PC-3 (cell line): Measurements from ENCODE around the gene RSPH6A.

ENCODE experiments used
- EZH2 ChIP-seq: fragments of 300-600 bp; sonication (generic); IDR thresholded peaks from one replicate; pipeline ENCODE4 v1.6.1; 2017; ENCODE audit warnings: antibody characterized with exemption, mild to moderate bottlenecking, low read length; ENCODE audit not compliant: unreplicated experiment
- EZH2phosphoT487 ChIP-seq: fragments of 300-600 bp; sonication (generic); IDR thresholded peaks from 2 replicates; pipeline ENCODE4 v1.6.1; 2018; ENCODE audit warnings: mild to moderate bottlenecking, antibody characterized with exemption, low read length, borderline replicate concordance
- TF ChIP-seq, protein P1 (sequence below): fragments of 300-600 bp; sonication (generic); conservative IDR thresholded peaks from 2 replicates; pipeline ENCODE4 v1.5.1; 2017; ENCODE audit warnings: antibody characterized with exemption, low read depth, mild to moderate bottlenecking, low read length

DNA sequence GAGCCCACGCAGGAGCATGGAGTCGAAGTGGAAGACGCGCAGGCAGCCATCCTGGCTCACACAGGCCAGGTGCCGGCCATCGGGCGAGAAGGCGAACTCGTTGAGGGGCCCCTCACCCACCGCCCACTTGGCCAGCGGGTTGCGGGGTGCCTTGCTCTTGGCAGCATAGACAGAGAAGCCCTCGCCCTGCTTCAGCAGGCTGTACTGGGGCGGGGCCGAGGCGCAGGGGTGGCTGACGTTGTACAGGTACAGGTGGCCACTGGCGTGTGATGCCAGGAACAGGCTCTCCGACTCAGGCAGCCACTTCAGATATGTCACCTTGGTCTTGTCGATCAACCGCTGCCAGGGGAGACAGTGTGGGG is 28.6 kb downstream of the RSPH6A start:
- TF ChIP-seq, protein P1, sequence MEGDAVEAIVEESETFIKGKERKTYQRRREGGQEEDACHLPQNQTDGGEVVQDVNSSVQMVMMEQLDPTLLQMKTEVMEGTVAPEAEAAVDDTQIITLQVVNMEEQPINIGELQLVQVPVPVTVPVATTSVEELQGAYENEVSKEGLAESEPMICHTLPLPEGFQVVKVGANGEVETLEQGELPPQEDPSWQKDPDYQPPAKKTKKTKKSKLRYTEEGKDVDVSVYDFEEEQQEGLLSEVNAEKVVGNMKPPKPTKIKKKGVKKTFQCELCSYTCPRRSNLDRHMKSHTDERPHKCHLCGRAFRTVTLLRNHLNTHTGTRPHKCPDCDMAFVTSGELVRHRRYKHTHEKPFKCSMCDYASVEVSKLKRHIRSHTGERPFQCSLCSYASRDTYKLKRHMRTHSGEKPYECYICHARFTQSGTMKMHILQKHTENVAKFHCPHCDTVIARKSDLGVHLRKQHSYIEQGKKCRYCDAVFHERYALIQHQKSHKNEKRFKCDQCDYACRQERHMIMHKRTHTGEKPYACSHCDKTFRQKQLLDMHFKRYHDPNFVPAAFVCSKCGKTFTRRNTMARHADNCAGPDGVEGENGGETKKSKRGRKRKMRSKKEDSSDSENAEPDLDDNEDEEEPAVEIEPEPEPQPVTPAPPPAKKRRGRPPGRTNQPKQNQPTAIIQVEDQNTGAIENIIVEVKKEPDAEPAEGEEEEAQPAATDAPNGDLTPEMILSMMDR = no peak
- no peak for TF ChIP-seq EZH2
- no peak for TF ChIP-seq EZH2phosphoT487
